ENCODE data around the gene ABR. TPM values are rescaled to one million over a fixed set of nuclear protein-coding genes. Genes with fewer than 3 reads are reported as not detected.

ABR gene
- polyA plus RNA-seq, 1 donor from 2014 or later, result 34.5 TPM

DNA sequence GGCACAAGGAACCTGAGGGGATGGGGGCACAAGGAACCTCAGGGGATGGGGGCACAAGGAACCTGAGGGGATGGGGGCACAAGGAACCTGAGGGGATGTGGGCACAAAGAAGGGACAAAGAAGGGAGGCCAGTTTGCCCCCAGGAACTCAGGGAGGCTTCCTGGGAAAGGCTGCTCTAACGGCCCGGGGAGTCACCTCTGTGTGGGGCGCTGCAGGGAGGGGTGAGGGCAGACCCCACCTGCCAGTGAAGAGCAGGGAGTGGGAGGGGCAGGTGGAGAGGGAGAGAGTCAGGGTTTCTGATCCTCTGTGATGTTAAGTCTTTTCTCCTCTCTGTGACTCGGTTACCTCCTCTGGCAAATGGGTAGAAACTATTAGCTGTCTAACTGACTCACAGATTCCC, 125.1 kb downstream of the ABR start:
- no peak overlapping the region for H3K4me3 ChIP-seq (ENCODE audit: low read length)
- H3K9me3 ChIP-seq (ENCODE audit: low read length), result no peaks in the 10 kb centered on the region
- H3K9me2 ChIP-seq (ENCODE audit: insufficient read depth, low read length), result no peaks in the 10 kb centered on the region
- H3K79me2 ChIP-seq (replicated peaks; ENCODE audit: insufficient read depth, low read length), result no peaks in the 10 kb centered on the region
- H3K4me2 ChIP-seq (ENCODE audit: low read length), result no peak overlapping the region
- peaks cover 12% of the 10 kb centered on the region for H3K36me3 ChIP-seq (ENCODE audit: insufficient read depth, low read length)
- no peaks in the 10 kb centered on the region for H3F3A ChIP-seq (ENCODE audit: insufficient read depth, low read length, poor library complexity, severe bottlenecking)
- H3K9ac ChIP-seq (ENCODE audit: low read length), result no peak overlapping the region
- H2AFZ ChIP-seq (ENCODE audit: low read depth, low read length), result no peak overlapping the region
- no peak overlapping the region for H3K27ac ChIP-seq (ENCODE audit: low read length)
- no peaks in the 10 kb centered on the region for H3K27me3 ChIP-seq (ENCODE audit: insufficient read depth, low read depth, low read length)
- TF ChIP-seq, protein P1, sequence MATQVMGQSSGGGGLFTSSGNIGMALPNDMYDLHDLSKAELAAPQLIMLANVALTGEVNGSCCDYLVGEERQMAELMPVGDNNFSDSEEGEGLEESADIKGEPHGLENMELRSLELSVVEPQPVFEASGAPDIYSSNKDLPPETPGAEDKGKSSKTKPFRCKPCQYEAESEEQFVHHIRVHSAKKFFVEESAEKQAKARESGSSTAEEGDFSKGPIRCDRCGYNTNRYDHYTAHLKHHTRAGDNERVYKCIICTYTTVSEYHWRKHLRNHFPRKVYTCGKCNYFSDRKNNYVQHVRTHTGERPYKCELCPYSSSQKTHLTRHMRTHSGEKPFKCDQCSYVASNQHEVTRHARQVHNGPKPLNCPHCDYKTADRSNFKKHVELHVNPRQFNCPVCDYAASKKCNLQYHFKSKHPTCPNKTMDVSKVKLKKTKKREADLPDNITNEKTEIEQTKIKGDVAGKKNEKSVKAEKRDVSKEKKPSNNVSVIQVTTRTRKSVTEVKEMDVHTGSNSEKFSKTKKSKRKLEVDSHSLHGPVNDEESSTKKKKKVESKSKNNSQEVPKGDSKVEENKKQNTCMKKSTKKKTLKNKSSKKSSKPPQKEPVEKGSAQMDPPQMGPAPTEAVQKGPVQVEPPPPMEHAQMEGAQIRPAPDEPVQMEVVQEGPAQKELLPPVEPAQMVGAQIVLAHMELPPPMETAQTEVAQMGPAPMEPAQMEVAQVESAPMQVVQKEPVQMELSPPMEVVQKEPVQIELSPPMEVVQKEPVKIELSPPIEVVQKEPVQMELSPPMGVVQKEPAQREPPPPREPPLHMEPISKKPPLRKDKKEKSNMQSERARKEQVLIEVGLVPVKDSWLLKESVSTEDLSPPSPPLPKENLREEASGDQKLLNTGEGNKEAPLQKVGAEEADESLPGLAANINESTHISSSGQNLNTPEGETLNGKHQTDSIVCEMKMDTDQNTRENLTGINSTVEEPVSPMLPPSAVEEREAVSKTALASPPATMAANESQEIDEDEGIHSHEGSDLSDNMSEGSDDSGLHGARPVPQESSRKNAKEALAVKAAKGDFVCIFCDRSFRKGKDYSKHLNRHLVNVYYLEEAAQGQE (IDR thresholded peaks at IDR 0.05; ENCODE audit: borderline replicate concordance), result no peak
- no peak for TF ChIP-seq EP300 (conservative IDR thresholded peaks at IDR 0.05; ENCODE audit: poor library complexity, severe bottlenecking)
- no peak for TF ChIP-seq SMC3 (conservative IDR thresholded peaks at IDR 0.05; ENCODE audit: poor library complexity)
- TF ChIP-seq TAF1 (IDR thresholded peaks at IDR 0.05; ENCODE audit: low read depth), result no peak
- TF ChIP-seq POLR2AphosphoS5 (IDR thresholded peaks at IDR 0.05), result no peak
- no peak for TF ChIP-seq MXI1 (conservative IDR thresholded peaks at IDR 0.05; ENCODE audit: poor library complexity, severe bottlenecking)
- TF ChIP-seq, protein P2, sequence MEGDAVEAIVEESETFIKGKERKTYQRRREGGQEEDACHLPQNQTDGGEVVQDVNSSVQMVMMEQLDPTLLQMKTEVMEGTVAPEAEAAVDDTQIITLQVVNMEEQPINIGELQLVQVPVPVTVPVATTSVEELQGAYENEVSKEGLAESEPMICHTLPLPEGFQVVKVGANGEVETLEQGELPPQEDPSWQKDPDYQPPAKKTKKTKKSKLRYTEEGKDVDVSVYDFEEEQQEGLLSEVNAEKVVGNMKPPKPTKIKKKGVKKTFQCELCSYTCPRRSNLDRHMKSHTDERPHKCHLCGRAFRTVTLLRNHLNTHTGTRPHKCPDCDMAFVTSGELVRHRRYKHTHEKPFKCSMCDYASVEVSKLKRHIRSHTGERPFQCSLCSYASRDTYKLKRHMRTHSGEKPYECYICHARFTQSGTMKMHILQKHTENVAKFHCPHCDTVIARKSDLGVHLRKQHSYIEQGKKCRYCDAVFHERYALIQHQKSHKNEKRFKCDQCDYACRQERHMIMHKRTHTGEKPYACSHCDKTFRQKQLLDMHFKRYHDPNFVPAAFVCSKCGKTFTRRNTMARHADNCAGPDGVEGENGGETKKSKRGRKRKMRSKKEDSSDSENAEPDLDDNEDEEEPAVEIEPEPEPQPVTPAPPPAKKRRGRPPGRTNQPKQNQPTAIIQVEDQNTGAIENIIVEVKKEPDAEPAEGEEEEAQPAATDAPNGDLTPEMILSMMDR (IDR thresholded peaks at IDR 0.05; ENCODE audit: poor library complexity, severe bottlenecking), result no peak
- no peak for TF ChIP-seq EZH2 (IDR thresholded peaks at IDR 0.05; ENCODE audit: borderline replicate concordance, insufficient read depth, low read length, poor library complexity, severe bottlenecking)
- no peak for TF ChIP-seq RAD21 (conservative IDR thresholded peaks at IDR 0.05)
- H4K20me1 ChIP-seq (ENCODE audit: insufficient read depth), result no peaks in the 10 kb centered on the region

DNA sequence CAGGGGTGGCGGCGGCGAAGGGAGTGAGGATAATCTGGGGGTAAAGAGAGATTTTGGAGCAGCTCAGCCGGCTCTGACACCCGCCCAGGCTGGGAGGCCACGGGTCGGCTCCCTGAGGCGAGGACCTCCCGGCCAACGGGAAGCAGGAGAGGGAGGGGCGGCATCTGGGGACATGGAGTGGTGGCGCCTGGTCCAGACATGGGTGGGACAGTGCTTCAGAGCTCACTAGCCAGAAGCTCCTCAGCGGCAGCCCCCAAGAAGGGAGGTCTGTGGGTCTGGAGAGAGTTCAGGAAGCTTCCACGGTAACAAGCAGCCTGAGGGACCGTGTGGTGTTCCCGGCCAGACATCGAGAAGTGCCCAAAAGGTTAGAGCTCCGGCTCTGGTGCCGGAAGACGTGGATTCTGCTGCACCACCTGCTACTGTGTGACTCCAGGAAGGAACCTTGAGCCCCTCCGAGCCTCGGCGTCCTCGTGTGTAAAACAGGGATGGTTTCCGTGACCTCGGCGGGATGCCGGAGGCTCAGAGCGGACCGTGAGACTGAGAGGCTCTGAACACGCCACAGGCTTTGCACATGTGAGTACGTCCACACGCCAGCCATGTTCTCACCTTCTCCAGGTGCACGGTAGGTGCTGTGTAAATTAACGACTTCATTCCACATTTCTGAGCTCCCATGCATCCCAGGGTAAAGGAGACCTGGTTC, 126.0 kb downstream of the ABR start:
- no peaks in the 10 kb centered on the region for H4K20me1 ChIP-seq (ENCODE audit: insufficient read depth)
- H3K9ac ChIP-seq (ENCODE audit: low read length), result no peak overlapping the region
- H3K27ac ChIP-seq (ENCODE audit: low read length), result no peak overlapping the region
- H3K9me2 ChIP-seq (ENCODE audit: insufficient read depth, low read length), result no peaks in the 10 kb centered on the region
- no peaks in the 10 kb centered on the region for H3K9me3 ChIP-seq (ENCODE audit: low read length)
- no peaks in the 10 kb centered on the region for H3K79me2 ChIP-seq (replicated peaks; ENCODE audit: insufficient read depth, low read length)
- H2AFZ ChIP-seq (ENCODE audit: low read depth, low read length), result no peak overlapping the region
- H3K4me2 ChIP-seq (ENCODE audit: low read length), result no peak overlapping the region
- H3F3A ChIP-seq (ENCODE audit: insufficient read depth, low read length, poor library complexity, severe bottlenecking), result no peaks in the 10 kb centered on the region
- H3K36me3 ChIP-seq (ENCODE audit: insufficient read depth, low read length), result peaks cover 4% of the 10 kb centered on the region
- TF ChIP-seq EZH2 (IDR thresholded peaks at IDR 0.05; ENCODE audit: borderline replicate concordance, insufficient read depth, low read length, poor library complexity, severe bottlenecking) (no peak), RAD21 (conservative IDR thresholded peaks at IDR 0.05) (no peak), SMC3 (conservative IDR thresholded peaks at IDR 0.05; ENCODE audit: poor library complexity) (no peak), EP300 (conservative IDR thresholded peaks at IDR 0.05; ENCODE audit: poor library complexity, severe bottlenecking) (no peak), TAF1 (IDR thresholded peaks at IDR 0.05; ENCODE audit: low read depth) (no peak), MXI1 (conservative IDR thresholded peaks at IDR 0.05; ENCODE audit: poor library complexity, severe bottlenecking) (no peak), POLR2AphosphoS5 (IDR thresholded peaks at IDR 0.05) (no peak)
- TF ChIP-seq, protein P2 (IDR thresholded peaks at IDR 0.05; ENCODE audit: poor library complexity, severe bottlenecking), result no peak
- TF ChIP-seq, protein P1 (IDR thresholded peaks at IDR 0.05; ENCODE audit: borderline replicate concordance), result no peak
- H3K27me3 ChIP-seq (ENCODE audit: insufficient read depth, low read depth, low read length), result no peaks in the 10 kb centered on the region
- H3K4me3 ChIP-seq (ENCODE audit: low read length), result no peak overlapping the region
